SU-DHL-6 (cell line): ENCODE data around the gene ZC3HAV1L.
"Not testable (repeated sequence)": the region's sequence is repeated elsewhere in the genome, so short reads cannot be mapped to it uniquely, and the experiment has no call there.

ENCODE experiments used
- H2AFZ ChIP-seq: fragments of 200-600 bp; sonication (generic); 2 replicates; pipeline ENCODE4 v1.6.1; 2014; ENCODE audit warnings: low read depth, mild to moderate bottlenecking, moderate library complexity, mixed read lengths, antibody characterized with exemption, low read length; ENCODE audit not compliant: severe bottlenecking
- H3F3A ChIP-seq: fragments of 200-600 bp; shearing (Covaris generic); 2 replicates; pipeline ENCODE4 v1.6.0; 2016; ENCODE audit warnings: antibody characterized with exemption, mild to moderate bottlenecking; ENCODE audit not compliant: insufficient read depth
- H3K27ac ChIP-seq: fragments of 200-600 bp; sonication (generic); 2 replicates; pipeline ENCODE4 v1.5.1; 2016; ENCODE audit warnings: low read depth, mild to moderate bottlenecking, low read length, moderate library complexity, mixed read lengths
- H3K27me3 ChIP-seq: fragments of 200-600 bp; sonication (generic), shearing (Covaris generic); 2 replicates; pipeline ENCODE4 v1.6.0; 2014; ENCODE audit warnings: mild to moderate bottlenecking, low read length
- H3K36me3 ChIP-seq: fragments of 200-600 bp; sonication (generic); 2 replicates; pipeline ENCODE4 v1.6.1; 2014; ENCODE audit warnings: mild to moderate bottlenecking, low read length, mixed read lengths
- H3K4me2 ChIP-seq: fragments of 300-600, 200-600 bp; shearing (Covaris generic), sonication (generic); 2 replicates; pipeline ENCODE4 v1.6.0; 2014; ENCODE audit warnings: low read length, low read depth, mild to moderate bottlenecking; ENCODE audit not compliant: poor library complexity, severe bottlenecking
- H3K4me3 ChIP-seq: fragments of 200-600 bp; sonication (generic); 2 replicates; pipeline ENCODE4 v1.5.1; 2014; ENCODE audit warnings: antibody characterized with exemption, low read length, mild to moderate bottlenecking, mixed read lengths; ENCODE audit not compliant: insufficient read depth, poor library complexity, severe bottlenecking
- H3K79me2 ChIP-seq: fragments of 200-600 bp; sonication (generic); 2 replicates; pipeline ENCODE4 v1.6.1; 2014; ENCODE audit warnings: mild to moderate bottlenecking, low read length, moderate library complexity; ENCODE audit not compliant: insufficient read depth
- H3K9ac ChIP-seq: fragments of 200-600 bp; sonication (generic); 2 replicates; pipeline ENCODE4 v1.7.0; 2014; ENCODE audit warnings: mild to moderate bottlenecking, low read length
- H3K9me2 ChIP-seq: fragments of 200-600 bp; sonication (generic); replicated peaks from 2 replicates; pipeline ENCODE4 v1.6.1; 2014; ENCODE audit warnings: low read length; ENCODE audit not compliant: insufficient read depth
- H3K9me3 ChIP-seq: fragments of 200-600 bp; sonication (generic); 2 replicates; pipeline ENCODE4 v1.6.1; 2014; ENCODE audit warnings: low read length, mixed read lengths; ENCODE audit not compliant: insufficient read depth
- H4K20me1 ChIP-seq: fragments of 200-600 bp; sonication (generic); 2 replicates; pipeline ENCODE4 v1.6.1; 2014; ENCODE audit warnings: low read depth, mild to moderate bottlenecking, antibody characterized with exemption, low read length, moderate library complexity, mixed read lengths
- EZH2phosphoT487 ChIP-seq: fragments of 200-600 bp; sonication (generic), shearing (Covaris generic); conservative IDR thresholded peaks from 2 replicates; pipeline ENCODE4 v1.6.1; 2018; ENCODE audit warnings: mild to moderate bottlenecking, antibody characterized with exemption, low read length, moderate library complexity, mixed read lengths
- TF ChIP-seq, protein P1 (sequence below): fragments of 200-600 bp; sonication (generic); IDR thresholded peaks from one replicate; pipeline ENCODE4 v1.5.1; 2017; ENCODE audit warnings: antibody characterized with exemption, mild to moderate bottlenecking, low read length, moderate library complexity; ENCODE audit not compliant: insufficient read depth, poor library complexity, severe bottlenecking

Gene ZC3HAV1L

DNA sequence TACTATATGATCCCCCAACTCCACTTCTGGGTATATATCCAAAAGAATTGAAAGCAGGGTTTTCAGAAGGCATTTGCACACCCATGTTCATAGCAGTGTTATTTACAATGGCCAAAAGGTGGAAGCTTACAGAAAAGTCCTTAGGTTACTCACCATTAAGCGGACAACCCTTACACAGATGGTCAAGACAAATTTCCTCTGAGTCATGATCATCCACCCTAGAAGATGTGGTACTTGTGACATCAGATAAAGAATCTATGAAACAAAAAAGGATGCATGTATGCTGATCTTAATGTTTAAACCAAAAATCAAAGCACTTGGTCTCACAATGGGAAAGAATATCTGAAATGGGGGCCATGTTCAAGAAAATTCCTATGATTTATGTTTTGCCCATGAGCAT is 42.6 kb upstream of the ZC3HAV1L start:
- no peak overlapping the region for H3K9ac ChIP-seq
- peaks cover 5% of the 10 kb centered on the region; the same call in 1 of the 2 replicates for H3F3A ChIP-seq
- no peak overlapping the region for H3K4me3 ChIP-seq
- H3K27me3 ChIP-seq: no peaks in the 10 kb centered on the region
- TF ChIP-seq, protein P1, sequence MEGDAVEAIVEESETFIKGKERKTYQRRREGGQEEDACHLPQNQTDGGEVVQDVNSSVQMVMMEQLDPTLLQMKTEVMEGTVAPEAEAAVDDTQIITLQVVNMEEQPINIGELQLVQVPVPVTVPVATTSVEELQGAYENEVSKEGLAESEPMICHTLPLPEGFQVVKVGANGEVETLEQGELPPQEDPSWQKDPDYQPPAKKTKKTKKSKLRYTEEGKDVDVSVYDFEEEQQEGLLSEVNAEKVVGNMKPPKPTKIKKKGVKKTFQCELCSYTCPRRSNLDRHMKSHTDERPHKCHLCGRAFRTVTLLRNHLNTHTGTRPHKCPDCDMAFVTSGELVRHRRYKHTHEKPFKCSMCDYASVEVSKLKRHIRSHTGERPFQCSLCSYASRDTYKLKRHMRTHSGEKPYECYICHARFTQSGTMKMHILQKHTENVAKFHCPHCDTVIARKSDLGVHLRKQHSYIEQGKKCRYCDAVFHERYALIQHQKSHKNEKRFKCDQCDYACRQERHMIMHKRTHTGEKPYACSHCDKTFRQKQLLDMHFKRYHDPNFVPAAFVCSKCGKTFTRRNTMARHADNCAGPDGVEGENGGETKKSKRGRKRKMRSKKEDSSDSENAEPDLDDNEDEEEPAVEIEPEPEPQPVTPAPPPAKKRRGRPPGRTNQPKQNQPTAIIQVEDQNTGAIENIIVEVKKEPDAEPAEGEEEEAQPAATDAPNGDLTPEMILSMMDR: no peak
- no peak for TF ChIP-seq EZH2phosphoT487
- H3K9me3 ChIP-seq: no peaks in the 10 kb centered on the region
- no peaks in the 10 kb centered on the region for H3K9me2 ChIP-seq
- H2AFZ ChIP-seq: no peak overlapping the region
- H4K20me1 ChIP-seq: 0 out of 2 replicates have a peak, but pooled peaks cover 3% of the 10 kb centered on the region
- H3K4me2 ChIP-seq: no peak overlapping the region
- no peak overlapping the region for H3K27ac ChIP-seq
- H3K79me2 ChIP-seq: no peaks in the 10 kb centered on the region
- H3K36me3 ChIP-seq: peaks cover 22% of the 10 kb centered on the region; the same call in 1 of the 2 replicates

DNA sequence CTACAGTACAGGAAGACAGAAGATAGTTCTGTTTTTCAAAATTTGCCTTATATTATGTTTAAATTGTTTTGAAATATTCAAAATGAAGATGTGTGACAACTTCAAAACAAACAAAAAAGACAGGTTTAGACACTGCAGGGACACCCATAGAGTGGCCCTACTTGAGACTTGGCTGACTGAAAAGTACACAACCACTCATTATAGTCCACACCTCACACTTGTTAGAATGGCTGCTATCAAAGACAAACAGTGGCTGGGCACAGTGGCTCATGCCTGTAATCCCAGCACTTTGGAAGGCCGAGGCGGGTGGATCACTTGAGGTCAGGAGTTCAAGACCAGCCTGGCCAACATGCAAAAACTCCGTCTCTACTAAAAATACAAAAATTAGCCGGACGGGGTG is 41.9 kb upstream of the ZC3HAV1L start:
- H3K9ac ChIP-seq, H3F3A ChIP-seq, H3K9me2 ChIP-seq, H3K9me3 ChIP-seq, H3K4me3 ChIP-seq, H3K4me2 ChIP-seq, H2AFZ ChIP-seq, H4K20me1 ChIP-seq, H3K27me3 ChIP-seq, H3K27ac ChIP-seq, H3K79me2 ChIP-seq: not testable (repeated sequence)
- H3K36me3 ChIP-seq: peaks cover 21% of the 10 kb centered on the region

DNA sequence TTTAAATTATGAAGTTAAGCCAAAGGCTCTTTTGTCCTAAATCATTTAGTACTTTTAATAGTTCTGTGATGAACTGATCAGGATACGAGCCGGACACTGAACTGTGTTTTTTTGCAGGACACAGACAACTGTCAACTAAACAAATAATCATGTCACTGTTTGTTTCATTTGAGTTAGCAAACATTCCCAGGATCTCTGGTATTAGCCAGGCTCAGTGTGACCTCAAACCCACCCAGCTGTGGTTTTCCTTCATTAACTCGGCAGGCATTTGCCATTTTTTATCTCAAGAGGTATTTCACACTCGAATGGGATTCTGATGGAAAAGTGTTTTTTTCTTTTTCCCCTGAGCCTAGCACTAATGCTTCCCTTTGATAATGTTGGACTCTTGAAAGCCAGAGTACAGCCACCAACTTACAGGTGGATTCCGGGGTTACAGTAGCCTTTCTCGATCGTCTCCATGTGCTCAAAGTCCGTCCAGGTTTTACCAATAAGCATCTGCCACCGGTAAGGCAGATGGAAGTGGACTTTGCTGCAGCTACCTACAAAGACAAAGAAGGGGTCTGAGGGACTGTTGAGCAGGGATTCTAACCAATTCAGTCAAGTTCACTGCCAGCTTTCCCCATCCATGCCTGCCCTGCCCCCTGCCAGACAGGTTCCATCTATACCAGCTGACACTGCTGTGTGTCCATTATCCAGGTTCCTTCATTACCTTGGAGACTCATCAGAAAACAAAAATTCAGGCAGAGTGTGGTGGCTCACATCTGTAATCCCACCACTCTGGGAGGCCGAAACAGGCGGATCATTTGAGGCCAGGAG is 40.2 kb upstream of the ZC3HAV1L start:
- Histone ChIP-seq H3K9me3 (no peaks in the 10 kb centered on the region), H3K9me2 (no peaks in the 10 kb centered on the region), H3K36me3 (peaks cover 19% of the 10 kb centered on the region), H3K27me3 (no peaks in the 10 kb centered on the region), H3F3A (peaks cover 5% of the 10 kb centered on the region; the same call in 1 of the 2 replicates), H3K4me3 (no peak overlapping the region), H3K9ac (no peak overlapping the region), H4K20me1 (0 out of 2 replicates have a peak, but pooled peaks cover 3% of the 10 kb centered on the region), H3K27ac (no peak overlapping the region), H3K79me2 (no peaks in the 10 kb centered on the region), H3K4me2 (no peak overlapping the region), H2AFZ (no peak overlapping the region)
- no peak for TF ChIP-seq EZH2phosphoT487
- TF ChIP-seq, protein P1: no peak

DNA sequence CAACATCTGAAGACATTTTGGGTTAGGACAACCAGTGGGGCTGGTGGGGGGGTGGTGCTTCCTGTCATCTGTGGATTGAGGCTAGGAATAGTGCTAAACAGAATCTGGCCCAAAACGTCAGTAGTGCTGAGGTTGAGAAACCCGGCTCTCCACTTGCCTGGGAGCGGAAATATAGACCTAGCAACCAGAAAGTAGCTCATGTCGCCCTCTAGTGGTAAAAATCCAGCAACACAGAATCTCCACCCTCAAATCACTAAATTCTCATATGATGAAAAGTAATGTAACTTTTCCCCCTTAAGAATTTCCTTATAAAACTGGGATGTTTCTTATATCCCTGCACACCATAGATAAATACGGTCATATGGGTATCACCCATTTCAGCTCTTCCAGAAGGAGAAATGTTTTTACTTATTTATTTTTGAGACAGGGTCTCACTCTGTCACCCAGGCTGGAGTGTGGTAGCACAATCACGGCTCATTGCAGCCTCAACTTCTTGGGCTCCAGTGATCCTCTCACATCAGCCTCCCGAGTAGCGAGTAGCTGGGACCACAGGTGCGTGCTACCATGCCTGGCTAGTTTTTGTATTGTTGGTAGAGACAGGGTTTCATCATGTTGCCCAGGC is 39.3 kb upstream of the ZC3HAV1L start:
- H3K27me3 ChIP-seq: no peaks in the 10 kb centered on the region
- H3K4me3 ChIP-seq: no peak overlapping the region
- no peak overlapping the region for H3K9ac ChIP-seq
- H3K4me2 ChIP-seq: peak overlapping the region; percentile 35
- TF ChIP-seq EZH2phosphoT487: no peak
- TF ChIP-seq, protein P1: peak; percentile 61
- no peaks in the 10 kb centered on the region for H3K9me2 ChIP-seq
- peaks cover 19% of the 10 kb centered on the region for H3K36me3 ChIP-seq
- H4K20me1 ChIP-seq: 0 out of 2 replicates have a peak, but pooled peaks cover 3% of the 10 kb centered on the region
- H3K27ac ChIP-seq: no peak overlapping the region
- H3K9me3 ChIP-seq: no peaks in the 10 kb centered on the region
- peak overlapping the region; percentile 79 for H2AFZ ChIP-seq
- H3K79me2 ChIP-seq: no peaks in the 10 kb centered on the region
- peaks cover 5% of the 10 kb centered on the region; the same call in 1 of the 2 replicates for H3F3A ChIP-seq
